ENCODE measurements around the gene MYO1E.

Gene MYO1E

DNA sequence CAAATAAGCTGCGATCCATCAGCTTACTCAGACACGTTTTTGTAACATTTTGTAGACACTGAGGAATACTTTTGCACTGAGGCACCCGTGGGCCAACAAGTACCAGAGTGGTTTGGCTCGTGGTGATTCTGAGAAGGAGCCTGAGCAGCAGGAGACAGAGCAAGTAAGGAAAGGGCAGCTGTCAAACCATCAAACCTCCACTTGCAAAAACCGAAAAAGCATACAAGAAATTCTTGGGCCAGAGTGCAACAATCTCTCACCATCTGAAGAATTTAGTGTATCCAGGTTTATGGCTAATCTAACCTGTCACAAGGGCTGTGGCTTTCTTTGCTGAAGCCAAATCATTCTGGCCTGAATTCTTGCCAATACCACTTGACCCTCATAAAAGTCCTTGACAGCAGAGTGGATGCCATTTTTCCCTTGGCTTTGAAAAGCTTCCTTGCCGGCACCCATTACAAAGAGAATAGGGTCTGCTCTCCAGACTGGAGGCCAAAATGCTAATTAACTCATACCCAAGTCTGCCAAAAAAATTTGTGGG lies 56.7 kb downstream of the MYO1E start:
- no peak for DNase-seq (ENCODE audit: low read depth)

- DNase-seq (ENCODE audit: low read depth), result no peak
Observed at GRCh38 chr15:59313641-59314332, 58.9 kb downstream of the MYO1E start.

DNA sequence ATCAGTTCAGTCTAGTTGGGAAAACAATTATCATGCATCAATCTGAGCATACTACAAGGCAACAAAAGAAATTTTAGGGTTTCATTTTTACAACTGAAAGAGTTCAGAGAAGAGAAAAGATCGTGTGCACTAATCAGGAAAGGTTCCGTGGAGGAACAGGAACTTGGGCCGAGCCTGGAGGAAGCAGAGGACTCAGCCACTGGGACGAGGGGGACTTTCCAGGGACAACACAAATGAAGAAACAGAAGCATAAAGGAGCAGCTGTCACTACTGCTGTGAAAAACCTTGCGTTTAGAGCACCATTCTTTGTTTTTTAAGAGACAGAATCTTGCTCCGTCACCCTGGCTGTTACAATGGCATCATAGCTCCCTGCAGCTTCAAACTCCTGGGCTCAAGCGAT lies 60.5 kb downstream of the MYO1E start:
- no peak for DNase-seq (ENCODE audit: low read depth)

- no peak for DNase-seq (ENCODE audit: low read depth)
Observed at GRCh38 chr15:59311195-59311594, 61.5 kb downstream of the MYO1E start.

GRCh38 chr15:59309405-59309804 lies 63.3 kb downstream of the MYO1E start:
- DNase-seq (ENCODE audit: low read depth), result no peak

- DNase-seq (ENCODE audit: low read depth), result no peak
Observed at GRCh38 chr15:59307165-59307537, 65.5 kb downstream of the MYO1E start.

- peak; percentile 77 for DNase-seq (ENCODE audit: low read depth)
Observed at GRCh38 chr15:59306520-59307164, 66.0 kb downstream of the MYO1E start.

DNA sequence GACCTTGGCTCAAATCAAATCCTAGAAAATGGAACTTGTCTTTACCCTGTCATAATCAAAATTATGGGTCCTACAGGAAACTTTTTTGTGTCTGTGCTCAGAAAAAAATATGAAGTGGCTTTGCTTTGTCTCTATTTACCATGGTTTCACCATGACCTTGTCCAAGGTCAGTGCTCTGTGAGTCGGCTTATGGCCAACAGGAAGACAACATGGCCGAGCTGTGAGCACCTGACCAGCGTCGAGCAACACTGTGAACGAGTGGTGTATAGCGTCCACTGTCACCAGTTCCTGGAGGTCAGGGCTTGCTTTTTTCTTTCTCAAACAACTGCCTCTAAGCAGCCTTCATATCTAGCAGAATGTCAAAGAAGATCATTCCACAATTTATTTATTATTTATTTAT lies 67.9 kb downstream of the MYO1E start:
- no peak for DNase-seq (ENCODE audit: low read depth)

- DNase-seq (ENCODE audit: low read depth), result no peak
Observed at GRCh38 chr15:59304034-59304795, 68.5 kb downstream of the MYO1E start.

- no peak for DNase-seq (ENCODE audit: low read depth)
Observed at GRCh38 chr15:59303633-59304032, 69.0 kb downstream of the MYO1E start.

DNA sequence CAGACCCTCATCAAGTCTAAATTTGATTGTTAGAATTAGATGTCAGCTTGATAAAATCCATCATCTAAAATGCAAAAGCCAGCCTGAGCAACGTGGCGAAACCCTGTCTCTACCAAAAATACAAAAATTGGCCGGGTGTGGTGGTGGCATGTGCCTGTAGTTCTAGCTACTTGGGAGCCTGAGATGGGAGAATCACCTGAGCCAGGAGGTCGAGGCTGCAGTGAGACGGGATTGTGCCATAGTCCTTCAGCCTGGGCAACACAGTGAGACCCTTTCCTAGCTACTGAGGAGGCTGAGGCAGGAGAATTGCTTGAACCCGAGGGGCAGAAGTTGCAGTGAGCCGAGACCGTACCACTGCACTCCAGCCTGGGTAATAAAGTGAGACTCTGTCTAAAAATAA lies 69.5 kb downstream of the MYO1E start:
- DNase-seq (ENCODE audit: low read depth), result no peak

DNA sequence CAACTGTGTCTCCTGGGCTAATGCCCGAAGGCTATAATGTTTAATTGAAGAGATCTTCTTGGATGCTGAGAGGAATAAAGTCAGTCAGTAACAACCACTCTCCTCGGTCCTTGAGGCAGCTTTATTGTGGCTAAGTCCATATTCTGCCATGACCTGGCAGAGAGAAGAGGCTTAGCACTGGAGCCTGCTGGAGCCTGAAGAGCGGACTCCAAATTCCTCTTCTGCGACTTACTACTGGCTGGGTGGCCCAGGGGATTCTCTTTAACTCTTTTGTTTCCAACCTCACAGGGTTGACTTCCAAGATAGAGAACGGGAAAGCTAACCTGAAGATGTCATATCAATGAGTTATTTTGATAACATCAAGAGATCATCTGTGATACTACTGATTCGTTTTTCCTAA lies 71.1 kb downstream of the MYO1E start:
- no peak for DNase-seq (ENCODE audit: low read depth)

GRCh38 chr15:59300618-59301139 lies 72.0 kb downstream of the MYO1E start:
- no peak for DNase-seq (ENCODE audit: low read depth)

DNA sequence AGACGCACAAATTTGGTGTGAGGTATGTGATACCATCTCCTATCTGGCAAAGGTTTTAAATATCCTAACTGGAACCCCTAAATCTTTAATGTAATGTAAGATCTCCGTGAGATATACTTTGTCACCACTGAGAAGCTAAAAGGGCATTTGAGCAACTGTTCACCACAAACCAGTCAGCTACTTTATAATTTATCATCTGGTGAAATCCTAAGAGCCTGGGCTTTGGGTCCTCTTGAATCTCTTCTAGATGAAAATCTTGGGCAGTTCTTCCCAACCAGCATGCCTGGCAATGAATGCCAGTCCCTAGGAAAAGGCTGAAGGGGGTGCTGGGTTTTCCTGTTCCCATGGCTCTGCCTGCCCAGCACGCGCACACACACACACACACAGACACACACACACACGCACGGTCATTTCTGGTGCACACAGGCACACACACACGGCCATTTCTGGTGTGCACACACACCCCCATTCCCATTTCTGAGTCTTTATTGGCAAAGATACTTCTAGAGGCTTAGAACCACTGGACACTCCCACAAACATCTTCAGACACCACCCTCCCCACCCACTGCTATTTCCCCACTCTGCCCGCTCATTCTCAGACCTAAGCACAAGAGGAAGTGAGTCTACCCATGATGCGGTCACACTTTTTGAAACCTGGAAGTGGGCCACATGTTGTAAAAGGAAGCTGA lies 72.6 kb downstream of the MYO1E start:
- DNase-seq (ENCODE audit: low read depth), result peak; percentile 96

DNA sequence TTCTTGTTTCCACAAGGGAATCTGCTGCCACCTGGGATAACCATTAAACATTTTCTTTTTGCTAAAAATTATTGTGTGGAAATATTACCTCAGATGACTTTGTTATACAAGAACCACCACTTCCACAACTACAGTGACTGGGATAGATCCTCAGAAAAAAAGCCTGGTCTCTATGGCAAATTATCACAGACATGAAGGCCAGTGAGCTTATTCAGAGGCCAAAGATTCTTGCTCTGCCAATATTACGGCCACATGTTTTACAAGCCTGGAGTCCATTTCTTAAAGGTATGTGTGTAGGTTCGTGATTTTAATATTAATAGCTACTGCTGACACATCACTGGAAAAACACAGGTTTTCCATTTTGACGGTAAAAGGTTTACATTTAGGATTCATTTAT lies 73.8 kb downstream of the MYO1E start:
- DNase-seq (ENCODE audit: low read depth), result no peak

DNA sequence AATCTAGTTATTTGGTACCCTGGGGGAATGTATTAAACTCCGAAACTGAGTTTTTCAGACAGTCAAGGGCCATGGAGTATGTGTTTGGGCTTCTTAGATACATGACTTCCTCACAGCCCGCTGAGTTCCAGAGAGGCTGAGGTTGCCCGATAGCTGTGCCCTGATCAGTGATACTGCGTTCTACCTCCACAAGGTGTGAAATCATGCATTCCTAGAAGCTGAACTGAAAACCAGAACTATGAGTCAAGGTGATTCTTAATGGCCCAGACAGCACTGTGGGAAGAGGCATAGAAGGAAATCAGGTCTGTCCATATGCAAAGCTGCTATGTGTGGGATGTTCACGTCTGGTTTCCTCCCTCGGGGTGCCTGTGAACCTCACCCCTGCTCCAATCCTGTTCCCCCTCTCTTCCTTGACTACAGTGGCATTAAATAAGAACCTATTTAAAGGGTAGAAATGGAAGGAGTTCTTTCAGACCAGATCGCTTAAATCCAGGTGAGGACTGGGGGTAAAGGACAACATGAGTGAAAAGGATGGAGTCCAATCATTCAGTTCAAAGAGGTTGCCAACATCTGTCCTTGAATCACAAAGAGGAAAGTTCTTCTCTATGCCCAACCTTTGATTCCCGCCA lies 74.3 kb downstream of the MYO1E start:
- DNase-seq (ENCODE audit: low read depth), result no peak

DNA sequence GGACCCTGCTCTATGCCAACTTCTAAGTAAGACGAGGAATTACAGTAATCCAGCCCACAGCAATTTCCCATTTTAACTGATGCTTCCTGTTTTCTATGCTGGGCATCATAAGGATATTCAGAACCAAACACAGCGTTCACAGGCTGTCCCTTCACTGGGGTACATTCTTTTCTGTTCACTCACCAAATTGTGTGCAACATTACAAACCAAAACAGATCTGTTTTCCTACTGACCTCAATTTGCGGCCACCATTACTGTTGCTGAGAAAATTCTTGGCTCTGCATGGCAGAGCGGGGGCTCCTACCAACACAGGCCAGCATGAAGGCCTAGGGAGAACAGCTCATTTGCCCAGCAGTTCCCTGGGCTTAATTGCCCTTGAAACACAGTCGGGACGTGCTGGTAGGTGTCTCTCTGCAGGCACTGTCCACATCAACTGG lies 76.5 kb downstream of the MYO1E start:
- DNase-seq (ENCODE audit: low read depth), result peak; percentile 82

DNA sequence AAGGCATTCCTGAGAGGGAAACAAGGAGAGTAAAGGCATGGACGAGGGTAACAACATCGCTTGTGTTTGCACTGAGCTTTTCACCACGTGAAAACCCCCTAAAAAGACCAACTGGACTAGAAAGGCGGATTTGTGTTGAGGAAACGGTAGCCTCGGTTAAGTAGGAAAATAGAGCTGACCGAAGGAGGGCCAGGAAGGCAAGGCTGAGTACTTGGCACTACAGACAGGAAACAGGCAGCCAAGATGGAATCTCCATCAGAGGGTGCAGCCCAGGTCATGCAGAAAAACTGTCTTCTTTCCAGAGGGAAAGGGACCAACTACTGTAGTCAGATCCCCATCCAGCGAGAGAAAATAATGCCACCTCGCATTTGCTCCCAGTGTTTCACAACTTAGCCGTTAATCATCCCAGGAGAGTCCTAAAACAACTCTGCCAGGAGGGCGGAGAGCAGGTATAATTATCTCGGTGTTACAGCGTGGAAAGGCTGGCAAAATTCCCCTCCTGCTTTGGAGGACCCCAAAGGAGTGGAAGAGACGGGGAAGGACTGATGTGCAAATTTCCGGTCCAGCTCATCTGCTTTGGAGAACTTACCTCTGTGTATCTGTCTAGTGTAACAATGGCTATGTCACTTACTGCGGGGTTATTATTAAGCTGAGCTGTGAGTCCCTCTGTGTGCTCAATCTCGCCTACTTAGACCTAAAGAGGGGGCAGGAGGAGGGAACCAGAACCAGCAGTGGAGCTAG lies 77.2 kb downstream of the MYO1E start:
- DNase-seq (ENCODE audit: low read depth), result no peak

DNA sequence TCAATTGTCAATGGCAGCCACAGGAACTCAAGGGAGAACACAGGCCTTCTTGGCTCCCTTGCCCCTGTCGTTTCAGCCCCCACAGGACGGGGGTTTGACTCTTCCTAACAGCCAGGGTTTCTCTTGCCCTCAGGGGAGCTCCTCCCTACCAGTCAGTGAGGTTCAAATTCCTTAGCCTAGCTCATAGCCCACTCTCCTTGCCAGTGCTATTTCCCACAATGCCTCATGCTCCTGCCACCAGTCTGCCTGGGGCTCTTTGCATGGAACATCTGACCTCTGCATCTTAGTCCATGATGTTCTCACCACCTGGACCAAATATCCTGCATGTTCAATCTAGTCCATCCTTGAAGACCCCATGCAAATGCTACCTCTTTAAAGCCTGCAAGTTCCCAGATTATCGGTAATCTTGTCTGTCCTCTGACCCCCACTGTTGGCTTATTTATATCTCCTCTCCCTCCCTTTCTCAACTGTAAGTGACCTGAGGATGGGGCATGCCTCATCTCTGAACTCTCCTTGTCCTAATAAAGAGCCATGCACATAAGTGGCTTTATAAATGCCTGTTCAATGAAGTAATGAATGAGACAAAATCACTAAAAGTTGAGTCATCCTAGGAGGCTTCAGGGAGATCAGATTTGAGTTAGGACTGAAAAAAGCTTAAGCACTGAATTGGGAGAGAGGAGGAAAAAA lies 78.0 kb downstream of the MYO1E start:
- peak; percentile 90 for DNase-seq (ENCODE audit: low read depth)

- no peak for DNase-seq (ENCODE audit: low read depth)
Observed at GRCh38 chr15:59292442-59293151, 80.1 kb downstream of the MYO1E start.
